ENCODE measurements around the gene SLC35B3. TPM values are rescaled to one million over a fixed set of nuclear protein-coding genes. Genes with fewer than 3 reads are reported as not detected.

The SLC35B3 gene
- total and polyA plus RNA-seq, 9 of the 15 experiments (the other 6 are each of a cell fraction or from before 2014, with no cell fraction given): 7.6 to 19.1 (median 11.3) TPM

- intact Hi-C loops (cut with micrococcal nuclease): no loop called here
- FAIRE-seq: no peak
- BruUV-seq (replicated peaks): no TSS peak
Measured at GRCh38 chr6:8442150-8442549, 6.8 kb upstream of the SLC35B3 start.

More at GRCh38 chr6:8442150-8442549, 6.8 kb upstream of the SLC35B3 start:
- no peak overlapping the region for H3K4me3 ChIP-seq
- in situ Hi-C loops (cut with MboI): loop anchor here (25.0 kb wide), 1 partner anchor 1995 kb away; no protein-coding TSS in a partner anchor
- peak; percentile 59 for ATAC-seq
- no peaks in the 10 kb centered on the region for H3K9me3 ChIP-seq (replicated peaks; ENCODE audit: control insufficient read depth, insufficient read depth, low read depth, low read length)
- no peaks in the 10 kb centered on the region for H4K20me1 ChIP-seq (replicated peaks; ENCODE audit: control insufficient read depth, insufficient read depth, low read length)
- no peaks in the 10 kb centered on the region for H3K9me1 ChIP-seq (ENCODE audit: control insufficient read depth, insufficient read depth, low read length)
- 0% methylated on average over 1 of the region's 1 CpG for WGBS (ENCODE audit: insufficient coverage, low coverage, missing lambda C conversion rate)
- no peak overlapping the region for H3K4me2 ChIP-seq (ENCODE audit: insufficient read depth, low read length)
- H2AFZ ChIP-seq (ENCODE audit: low read depth, low read length): peak overlapping the region; percentile 26; the same call in 1 of the 2 replicates
- no peaks in the 10 kb centered on the region for H3K27me3 ChIP-seq (ENCODE audit: control insufficient read depth in 2 of 2, insufficient read depth in 2 of 2, low read length in 2 of 2)
- H3K9ac ChIP-seq (ENCODE audit: insufficient read depth in 1 of 2, low read depth in 2 of 2, low read length in 2 of 2): no peak overlapping the region
- no peak overlapping the region for H3K27ac ChIP-seq (ENCODE audit: extremely low read depth, low read depth, low read length)
- peaks cover 0 to 5% of the 10 kb centered on the region in 2 experiments; a peak in 2 of 5 replicates for H3K4me1 ChIP-seq (replicated peaks in 1 of 2; ENCODE audit: control insufficient read depth in 2 of 2, insufficient read depth in 2 of 2, low read length in 2 of 2)
- no peaks in the 10 kb centered on the region for H3K79me2 ChIP-seq (ENCODE audit: control insufficient read depth, insufficient read depth, low read length)
- no peak for DNase-seq (ENCODE audit: extremely low read depth in 1 of 4, low spot score in 3 of 4)
- no peaks in the 10 kb centered on the region for H3K36me3 ChIP-seq (ENCODE audit: control insufficient read depth, insufficient read depth, low read length)
- CTCF ChIA-PET (ENCODE audit: low intra/inter-chr PET ratio): no interaction called here
- POLR2A ChIA-PET: no interaction called here
- TF ChIP-seq ZNF512 (tag; IDR thresholded peaks at IDR 0.05) (0 out of 2 replicates have a peak, but pooled peaks have one; percentile 7), MNT (conservative IDR thresholded peaks at IDR 0.05) (no peak)

Data from K562 (cell line).